Smooth muscle cell (in vitro differentiated cells): ENCODE measurements around the gene ZMIZ1. TPM values are rescaled to one million over a fixed set of nuclear protein-coding genes. Genes with fewer than 3 reads are reported as not detected.

Source experiments
- DNase-seq: peaks from one replicate; lab custom pipeline; 2025; ENCODE audit not compliant: unreplicated experiment; lab: John Stamatoyannopoulos, UW
- H2AFZ ChIP-seq: fragments of 200-600 bp; sonication (generic); 2 replicates; pipeline ENCODE4 v1.6.0; 2016; ENCODE audit warnings: antibody characterized with exemption, low read depth, mild to moderate bottlenecking
- H3F3A ChIP-seq: fragments of 200-600 bp; sonication (generic); 2 replicates; pipeline ENCODE4 v1.6.0; 2017; ENCODE audit warnings: antibody characterized with exemption, low read depth
- H3K27ac ChIP-seq: fragments of 200-600 bp; sonication (generic); 2 replicates; pipeline ENCODE4 v1.5.1; 2016; ENCODE audit warnings: low read depth, mild to moderate bottlenecking
- H3K27me3 ChIP-seq: fragments of 200-600 bp; sonication (generic); 2 replicates; pipeline ENCODE4 v1.6.1; 2016; ENCODE audit warnings: low read depth, mild to moderate bottlenecking
- H3K36me3 ChIP-seq: fragments of 200-600 bp; sonication (generic); 2 replicates; pipeline ENCODE4 v1.5.1; 2016; ENCODE audit warnings: low read depth
- H3K4me1 ChIP-seq: fragments of 200-600 bp; sonication (generic); 2 replicates; pipeline ENCODE4 v1.5.1; 2016; ENCODE audit warnings: low read depth
- H3K4me2 ChIP-seq: fragments of 200-600 bp; sonication (generic); 2 replicates; pipeline ENCODE4 v1.6.0; 2016; ENCODE audit warnings: mild to moderate bottlenecking
- H3K4me3 ChIP-seq: fragments of 200-600 bp; sonication (generic); 2 replicates; pipeline ENCODE4 v1.5.1; 2016; ENCODE audit warnings: mild to moderate bottlenecking
- H3K79me2 ChIP-seq: fragments of 200-600 bp; sonication (generic); 2 replicates; pipeline ENCODE4 v1.6.0; 2016; ENCODE audit warnings: low read depth, mild to moderate bottlenecking
- H3K9ac ChIP-seq: fragments of 200-600 bp; sonication (generic); 2 replicates; pipeline ENCODE4 v1.6.0; 2016; ENCODE audit warnings: low read depth
- H3K9me3 ChIP-seq: fragments of 200-600 bp; sonication (generic); replicated peaks from 2 replicates; pipeline ENCODE4 v1.5.1; 2016; ENCODE audit warnings: low read depth
- H4K20me1 ChIP-seq: fragments of 200-600 bp; sonication (generic); 2 replicates; pipeline ENCODE4 v1.6.0; 2016; ENCODE audit warnings: low read depth
- WGBS: methylation state at CpG from one replicate; pipeline ENCODE4 v1.1.7; 2016; ENCODE audit warnings: low lambda C conversion rate; 5-methylcytosine and 5-hydroxymethylcytosine counted together
- polyA plus RNA-seq: library from polyadenylated mRNA; unstranded; fragments of >200 nt; fragmentation: Nextera tagmentation; extraction: Ambion mirVana; gene quantifications from 2 replicates; pipeline ENCODE4 v1.2.1, GENCODE V29; 2016
- total RNA-seq: library from RNA; depleted of rRNA; stranded (reverse); fragments of >200 nt; gene quantifications from 2 replicates; pipeline ENCODE4 v1.2.3, GENCODE V29; 2014
- TF ChIP-seq, protein P1 (sequence below): fragments of 200-600 bp; sonication (generic); IDR thresholded peaks from 2 replicates; pipeline ENCODE4 v1.5.1; 2017; ENCODE audit warnings: borderline replicate concordance, mild to moderate bottlenecking, antibody characterized with exemption; ENCODE audit not compliant: insufficient read depth, poor library complexity, severe bottlenecking

ZMIZ1 gene
- total and polyA plus RNA-seq, 2 experiments from 2014 or later: 24.2 to 31.3 TPM

DNA sequence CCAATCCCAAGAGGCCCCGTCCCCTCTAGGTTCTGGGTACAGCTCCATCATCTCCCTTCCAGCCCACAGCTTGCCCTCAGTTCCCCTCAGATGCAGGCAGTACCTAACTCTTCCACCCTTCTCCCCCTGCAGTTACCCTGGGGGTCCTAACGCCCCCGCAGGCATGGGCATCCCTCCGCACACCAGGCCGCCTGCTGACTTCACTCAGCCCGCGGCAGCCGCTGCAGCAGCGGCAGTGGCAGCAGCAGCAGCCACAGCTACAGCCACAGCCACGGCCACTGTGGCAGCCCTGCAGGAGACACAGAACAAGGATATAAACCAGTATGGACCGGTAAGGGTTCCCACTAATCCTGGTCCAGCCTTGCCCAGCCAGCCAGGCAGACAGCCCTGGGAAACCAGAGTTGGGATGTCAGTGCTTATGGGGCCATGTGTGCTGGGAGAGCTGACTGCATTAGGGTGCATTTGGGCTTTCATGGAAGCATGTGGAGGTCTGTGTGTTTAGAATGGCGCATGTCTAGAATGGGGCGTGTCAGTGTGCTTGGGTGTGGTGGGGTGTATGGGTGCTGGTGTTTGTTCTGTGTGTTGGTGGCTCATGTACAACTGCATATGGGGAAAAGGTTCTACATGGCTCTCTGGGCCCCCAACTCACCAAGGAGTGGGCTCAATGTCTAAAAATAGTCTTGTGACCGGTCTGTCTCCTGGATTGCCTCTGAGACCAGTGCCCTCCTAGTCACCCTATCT, 223.4 kb downstream of the ZMIZ1 start:
- Histone ChIP-seq H3K4me2 (no peak overlapping the region), H3K27me3 (no peaks in the 10 kb centered on the region), H3K4me3 (no peak overlapping the region), H2AFZ (no peak overlapping the region), H3K9me3 (no peaks in the 10 kb centered on the region), H3K79me2 (no peaks in the 10 kb centered on the region), H4K20me1 (peaks cover 60% of the 10 kb centered on the region), H3K27ac (no peak overlapping the region), H3K9ac (no peak overlapping the region), H3K4me1 (no peaks in the 10 kb centered on the region), H3K36me3 (no peaks in the 10 kb centered on the region), H3F3A (peaks cover 5% of the 10 kb centered on the region)
- no peak for DNase-seq
- TF ChIP-seq, protein P1, sequence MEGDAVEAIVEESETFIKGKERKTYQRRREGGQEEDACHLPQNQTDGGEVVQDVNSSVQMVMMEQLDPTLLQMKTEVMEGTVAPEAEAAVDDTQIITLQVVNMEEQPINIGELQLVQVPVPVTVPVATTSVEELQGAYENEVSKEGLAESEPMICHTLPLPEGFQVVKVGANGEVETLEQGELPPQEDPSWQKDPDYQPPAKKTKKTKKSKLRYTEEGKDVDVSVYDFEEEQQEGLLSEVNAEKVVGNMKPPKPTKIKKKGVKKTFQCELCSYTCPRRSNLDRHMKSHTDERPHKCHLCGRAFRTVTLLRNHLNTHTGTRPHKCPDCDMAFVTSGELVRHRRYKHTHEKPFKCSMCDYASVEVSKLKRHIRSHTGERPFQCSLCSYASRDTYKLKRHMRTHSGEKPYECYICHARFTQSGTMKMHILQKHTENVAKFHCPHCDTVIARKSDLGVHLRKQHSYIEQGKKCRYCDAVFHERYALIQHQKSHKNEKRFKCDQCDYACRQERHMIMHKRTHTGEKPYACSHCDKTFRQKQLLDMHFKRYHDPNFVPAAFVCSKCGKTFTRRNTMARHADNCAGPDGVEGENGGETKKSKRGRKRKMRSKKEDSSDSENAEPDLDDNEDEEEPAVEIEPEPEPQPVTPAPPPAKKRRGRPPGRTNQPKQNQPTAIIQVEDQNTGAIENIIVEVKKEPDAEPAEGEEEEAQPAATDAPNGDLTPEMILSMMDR: no peak
- 97% methylated on average over 14 of the region's 14 CpGs for WGBS

DNA sequence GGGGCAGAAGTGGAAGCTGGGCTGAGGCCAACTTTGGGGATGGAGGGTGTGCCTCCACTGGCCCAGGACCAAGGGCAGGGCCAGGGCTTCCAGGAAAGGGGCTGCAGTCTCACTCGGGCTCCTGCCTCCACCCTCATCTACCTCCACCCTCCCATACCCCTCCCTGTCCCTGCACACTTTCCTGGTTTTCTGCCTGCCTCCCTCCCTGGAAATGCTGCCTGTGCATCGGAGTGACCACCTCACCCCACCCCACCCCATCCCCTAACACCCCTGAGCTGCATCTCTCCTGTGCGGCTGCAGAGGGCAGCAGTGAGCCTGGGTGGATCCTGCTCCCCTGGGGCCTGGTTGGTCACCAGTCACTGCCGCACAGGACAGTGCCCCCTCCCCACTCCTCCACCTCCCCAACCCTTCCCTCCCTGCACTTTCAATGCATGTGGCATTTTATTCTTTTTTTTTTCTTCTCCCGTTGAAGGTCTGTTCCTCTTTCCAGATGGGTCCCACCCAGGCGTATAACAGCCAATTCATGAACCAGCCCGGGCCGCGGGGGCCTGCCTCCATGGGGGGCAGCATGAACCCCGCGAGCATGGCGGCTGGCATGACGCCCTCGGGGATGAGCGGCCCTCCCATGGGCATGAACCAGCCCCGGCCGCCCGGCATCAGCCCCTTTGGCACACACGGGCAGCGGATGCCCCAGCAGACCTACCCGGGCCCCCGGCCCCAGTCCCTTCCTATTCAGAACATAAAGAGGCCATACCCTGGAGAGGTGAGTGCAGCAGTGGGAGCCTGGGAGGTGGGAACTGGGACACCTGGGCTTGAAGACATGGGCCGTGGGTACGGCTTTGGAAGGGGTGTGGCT, 224.4 kb downstream of the ZMIZ1 start:
- WGBS: 90% methylated on average over 17 of the region's 24 CpGs
- Histone ChIP-seq H4K20me1 (peaks cover 55% of the 10 kb centered on the region), H3K79me2 (no peaks in the 10 kb centered on the region), H3K27me3 (no peaks in the 10 kb centered on the region), H2AFZ (no peak overlapping the region), H3K4me2 (no peak overlapping the region), H3F3A (peaks cover 5% of the 10 kb centered on the region), H3K9me3 (no peaks in the 10 kb centered on the region), H3K9ac (no peak overlapping the region), H3K27ac (no peak overlapping the region), H3K36me3 (no peaks in the 10 kb centered on the region), H3K4me3 (no peak overlapping the region), H3K4me1 (no peaks in the 10 kb centered on the region)
- TF ChIP-seq, protein P1: peak; percentile 37
- DNase-seq: no peak

DNA sequence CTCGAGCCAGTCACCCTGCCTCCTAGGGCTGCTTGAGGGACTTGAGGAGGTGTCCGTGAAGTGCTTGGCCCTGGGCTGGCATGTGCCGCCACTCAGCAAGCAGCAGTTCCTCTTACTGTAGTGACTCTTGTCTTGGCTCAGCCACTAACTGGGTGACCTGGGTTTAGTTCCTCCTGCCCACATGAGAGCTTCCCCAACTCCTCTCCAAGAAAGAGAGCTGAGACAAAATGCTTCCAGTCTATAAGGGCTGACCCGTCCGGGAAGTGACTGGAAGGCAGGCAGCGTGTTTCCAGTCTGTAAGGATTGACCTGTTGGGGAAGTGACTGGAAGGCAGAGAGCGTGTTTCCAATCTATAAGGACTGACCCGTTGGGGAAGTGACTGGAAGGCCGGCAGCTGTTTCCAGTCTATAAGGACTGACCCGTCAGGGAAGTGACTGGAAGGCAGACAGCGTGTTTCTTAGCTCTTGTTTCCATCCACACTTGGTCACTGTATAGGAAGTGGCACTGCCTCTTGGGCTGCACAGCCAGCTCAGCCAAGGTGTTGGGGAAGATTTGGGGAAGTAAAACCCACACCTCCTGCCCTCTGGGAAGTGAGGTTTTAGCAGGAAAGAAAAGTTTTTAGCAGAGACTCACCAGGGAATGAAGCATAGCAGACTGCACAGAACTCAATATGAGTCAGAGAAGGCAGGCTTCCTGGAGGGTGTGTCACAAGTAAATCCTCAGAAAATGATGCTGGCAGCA, 225.2 kb downstream of the ZMIZ1 start:
- Histone ChIP-seq H3K9ac (no peak overlapping the region), H3K4me1 (peaks cover 3% of the 10 kb centered on the region), H3K4me2 (no peak overlapping the region), H3K4me3 (no peak overlapping the region), H3K27me3 (no peaks in the 10 kb centered on the region), H3K36me3 (no peaks in the 10 kb centered on the region), H3K27ac (peak overlapping the region; percentile 11), H3K9me3 (no peaks in the 10 kb centered on the region), H3K79me2 (no peaks in the 10 kb centered on the region), H2AFZ (no peak overlapping the region), H4K20me1 (peaks cover 53% of the 10 kb centered on the region), H3F3A (peaks cover 6% of the 10 kb centered on the region)
- TF ChIP-seq, protein P1: no peak
- DNase-seq: no peak
- 95% methylated on average over 11 of the region's 11 CpGs for WGBS
